H9 (cell line): Measurements from ENCODE around the gene CD247. TPM values are rescaled to one million over a fixed set of nuclear protein-coding genes. Genes with fewer than 3 reads are reported as not detected.
A peak's percentile ranks its signal among the peaks of the same experiment; 100 is the strongest.

Source experiments
- DNase-seq: peaks from one replicate; pipeline ENCODE4 v3.0.0-alpha.2; 2017
- H2AFZ ChIP-seq: one replicate; pipeline ENCODE4 v1.6.1; 2013; ENCODE audit warnings: mild to moderate bottlenecking, low read length, control low read depth, moderate library complexity
- H2AK5ac ChIP-seq: 2 replicates; pipeline ENCODE4 v1.6.1; 2013; ENCODE audit warnings: low read length, control low read depth, mixed read lengths; ENCODE audit not compliant: insufficient read length
- H2BK120ac ChIP-seq: one replicate; pipeline ENCODE4 v1.6.1; 2013; ENCODE audit warnings: low read depth, mild to moderate bottlenecking, low read length, control low read depth, inconsistent platforms; ENCODE audit not compliant: poor library complexity, severe bottlenecking
- H2BK12ac ChIP-seq: 2 replicates; pipeline ENCODE4 v1.6.1; 2013; ENCODE audit warnings: low read length, control low read depth, mixed read lengths, low read depth; ENCODE audit not compliant: insufficient read length
- H2BK15ac ChIP-seq: 2 replicates; pipeline ENCODE4 v1.6.1; 2013; ENCODE audit warnings: low read depth, low read length, control low read depth
- H2BK20ac ChIP-seq: one replicate; pipeline ENCODE4 v1.6.1; 2013; ENCODE audit warnings: low read depth, mild to moderate bottlenecking, low read length, control low read depth, inconsistent platforms; ENCODE audit not compliant: poor library complexity, severe bottlenecking
- H2BK5ac ChIP-seq: 2 replicates; pipeline ENCODE4 v1.6.1; 2013; ENCODE audit warnings: low read length, control low read depth, mixed read lengths; ENCODE audit not compliant: insufficient read length
- H3K14ac ChIP-seq: 2 replicates; pipeline ENCODE4 v1.6.1; 2013; ENCODE audit warnings: low read length, control low read depth; ENCODE audit not compliant: insufficient read depth
- H3K18ac ChIP-seq: 2 replicates; pipeline ENCODE4 v1.6.1; 2013; ENCODE audit warnings: low read depth, mild to moderate bottlenecking, mixed read lengths, low read length, control low read depth; ENCODE audit not compliant: insufficient read length
- H3K23ac ChIP-seq: 2 replicates; pipeline ENCODE4 v1.6.1; 2013; ENCODE audit warnings: low read length, control low read depth, mixed read lengths, low read depth; ENCODE audit not compliant: insufficient read length
- H3K23me2 ChIP-seq: 2 replicates; pipeline ENCODE4 v1.6.1; 2013; ENCODE audit warnings: low read depth, mild to moderate bottlenecking, mixed read lengths, low read length, control low read depth; ENCODE audit not compliant: insufficient read length, poor library complexity, severe bottlenecking
- H3K27ac ChIP-seq: 2 replicates; pipeline ENCODE4 v1.5.1; 2013; ENCODE audit warnings: low read length, control low read depth, mixed read lengths, low read depth; ENCODE audit not compliant: insufficient read length
- H3K27me3 ChIP-seq: 2 replicates; pipeline ENCODE4 v1.6.1; 2013; ENCODE audit warnings: low read length, control low read depth, inconsistent platforms; ENCODE audit not compliant: insufficient read depth
- H3K4ac ChIP-seq: 2 replicates; pipeline ENCODE4 v1.6.1; 2013; ENCODE audit warnings: low read depth, mild to moderate bottlenecking, control low read depth, inconsistent platforms, low read length, moderate library complexity
- H3K4me1 ChIP-seq: 2 replicates; pipeline ENCODE4 v1.6.1; 2013; ENCODE audit warnings: low read length, control low read depth, inconsistent platforms; ENCODE audit not compliant: insufficient read depth
- H3K4me2 ChIP-seq: 2 replicates; pipeline ENCODE4 v1.6.1; 2013; ENCODE audit warnings: low read length, control low read depth, mixed read lengths; ENCODE audit not compliant: insufficient read length, insufficient read depth
- H3K56ac ChIP-seq: 2 replicates; pipeline ENCODE4 v1.6.1; 2013; ENCODE audit warnings: low read depth, mild to moderate bottlenecking, mixed read lengths, low read length, control low read depth; ENCODE audit not compliant: insufficient read length
- H3K79me1 ChIP-seq: 2 replicates; pipeline ENCODE4 v1.6.1; 2013; ENCODE audit warnings: low read depth, mild to moderate bottlenecking, moderate library complexity, low read length, control low read depth, inconsistent platforms; ENCODE audit not compliant: insufficient read depth, poor library complexity, severe bottlenecking
- H3K79me2 ChIP-seq: 2 replicates; pipeline ENCODE4 v1.6.1; 2013; ENCODE audit warnings: low read length, control low read depth, inconsistent platforms; ENCODE audit not compliant: insufficient read depth
- H3K9ac ChIP-seq: 2 replicates; pipeline ENCODE4 v1.6.1; 2013; ENCODE audit warnings: low read length, control low read depth, mixed read lengths; ENCODE audit not compliant: insufficient read length; ENCODE audit errors: extremely low read depth
- H3K9me3 ChIP-seq: one replicate; pipeline ENCODE4 v1.6.1; 2013; ENCODE audit warnings: low read depth, low read length, inconsistent platforms; ENCODE audit not compliant: control insufficient read depth
- H3T11ph ChIP-seq: one replicate; pipeline ENCODE4 v1.6.1; 2013; ENCODE audit warnings: mild to moderate bottlenecking, low read length, control low read depth, inconsistent platforms
- H4K20me1 ChIP-seq: one replicate; pipeline ENCODE4 v1.6.1; 2013; ENCODE audit not compliant: control insufficient read depth, insufficient read length, insufficient read depth
- H4K5ac ChIP-seq: 2 replicates; pipeline ENCODE4 v1.6.1; 2013; ENCODE audit warnings: low read depth, mild to moderate bottlenecking, mixed read lengths, low read length, control low read depth; ENCODE audit not compliant: insufficient read length
- H4K8ac ChIP-seq: replicated peaks from 2 replicates; pipeline ENCODE4 v1.6.1; 2013; ENCODE audit warnings: low read length, control low read depth, mixed read lengths, low read depth; ENCODE audit not compliant: insufficient read length
- H4K91ac ChIP-seq: 2 replicates; pipeline ENCODE4 v1.6.1; 2013; ENCODE audit warnings: low read depth, mild to moderate bottlenecking, moderate library complexity, mixed read lengths, low read length, control low read depth; ENCODE audit not compliant: insufficient read length
- H3K27ac Mint-ChIP-seq, 3 experiments: 2 replicates in 2 of 3; 3 replicates in 1 of 3; pipeline ENCODE4 v1.8.0; 2020 to 2021; ENCODE audit warnings: mixed read lengths in 3 of 3, mild to moderate bottlenecking in 1 of 3, moderate library complexity in 1 of 3
- H3K27me3 Mint-ChIP-seq: 2 replicates; pipeline ENCODE4 v1.8.0; 2021; ENCODE audit warnings: low read depth, mild to moderate bottlenecking, moderate library complexity, mixed read lengths
- H3K36me3 Mint-ChIP-seq, 3 experiments: 2 replicates in 2 of 3; 3 replicates in 1 of 3; pipeline ENCODE4 v1.8.0; 2020 to 2021; ENCODE audit warnings: low read depth in 3 of 3, mixed read lengths in 3 of 3; ENCODE audit not compliant: insufficient read depth in 1 of 3
- H3K4me1 Mint-ChIP-seq, 2 experiments: 2 replicates each; pipeline ENCODE4 v1.8.0; 2020; ENCODE audit warnings: mixed read lengths in 2 of 2
- H3K4me3 Mint-ChIP-seq, 2 experiments: 2 replicates in 1 of 2; 3 replicates in 1 of 2; pipeline ENCODE4 v1.8.0; 2020 to 2021; ENCODE audit warnings: mild to moderate bottlenecking in 2 of 2, mixed read lengths in 2 of 2, moderate library complexity in 1 of 2
- H3K9me3 Mint-ChIP-seq, 2 experiments: 2 replicates in 1 of 2; 3 replicates in 1 of 2; pipeline ENCODE4 v1.8.0; 2020; ENCODE audit warnings: mild to moderate bottlenecking in 2 of 2, mixed read lengths in 2 of 2, moderate library complexity in 1 of 2
- CTCF ChIP-seq: fragments of 200-600 bp; sonication (generic); conservative IDR thresholded peaks from 3 replicates; pipeline ENCODE4 v1.8.0; 2021; ENCODE audit warnings: antibody characterized with exemption, mild to moderate bottlenecking
- WGBS: extraction: QIAGEN DNeasy Blood & Tissue Kit; methylation state at CpG from one replicate; pipeline ENCODE4 v1.1.7; 2013; ENCODE audit warnings: missing lambda C conversion rate, low lambda C conversion rate, mixed read lengths; ENCODE audit not compliant: insufficient read length; ENCODE audit errors: extremely low coverage; 5-methylcytosine and 5-hydroxymethylcytosine counted together
- total RNA-seq: library from RNA; stranded (reverse); gene quantifications from 2 replicates; pipeline ENCODE4 v1.2.1, GENCODE V29; 2021

Gene CD247
- total RNA-seq, 1 experiment from 2014 or later: 1.2 TPM

GRCh38 chr1:167454894-167455785 lies 63.2 kb downstream of the CD247 start:
- no peak overlapping the region for H2BK15ac ChIP-seq
- peak overlapping the region; percentile 18 for H3K9ac ChIP-seq
- no peak for TF ChIP-seq CTCF
- no peak overlapping the region for H3K56ac ChIP-seq
- peaks cover 8% of the 10 kb centered on the region; the same call in 1 of the 2 replicates for H3K27me3 ChIP-seq
- H3K23me2 ChIP-seq: peaks cover 8% of the 10 kb centered on the region
- no peak overlapping the region for H2AFZ ChIP-seq
- H3K23ac ChIP-seq: no peak overlapping the region
- no peaks in the 10 kb centered on the region for H3K79me1 ChIP-seq
- Mint-ChIP-seq H3K27me3 (peaks cover 52% of the 10 kb centered on the region), H3K4me1 (peaks cover 27 to 30% of the 10 kb centered on the region in 2 experiments), H3K36me3 (no peaks in the 10 kb centered on the region; a peak in 1 of 7 replicates), H3K27ac (no peak overlapping the region), H3K4me3 (peak overlapping the region; percentile 61 to 76), H3K9me3 (no peaks in the 10 kb centered on the region)
- peak overlapping the region; percentile 80 for H3K4me2 ChIP-seq
- H2BK20ac ChIP-seq: no peak overlapping the region
- peak overlapping the region; percentile 8; the same call in 1 of the 2 replicates for H3K14ac ChIP-seq
- H2BK5ac ChIP-seq: no peak overlapping the region
- H4K5ac ChIP-seq: no peak overlapping the region
- no peaks in the 10 kb centered on the region for H3K79me2 ChIP-seq
- no peak overlapping the region for H3K4ac ChIP-seq
- H3K18ac ChIP-seq: peak overlapping the region; percentile 27
- H4K20me1 ChIP-seq: no peaks in the 10 kb centered on the region
- H4K8ac ChIP-seq: no peak overlapping the region
- no peaks in the 10 kb centered on the region for H3K9me3 ChIP-seq
- no peak overlapping the region for H3K27ac ChIP-seq
- WGBS: no CpG with 5 or more reads among the region's 85 CpGs
- H3K4me1 ChIP-seq: no peaks in the 10 kb centered on the region; the same call in 1 of the 2 replicates
- no peak overlapping the region for H2BK120ac ChIP-seq
- H3T11ph ChIP-seq: no peak overlapping the region
- H4K91ac ChIP-seq: no peak overlapping the region
- no peak overlapping the region for H2BK12ac ChIP-seq
- DNase-seq: peak; percentile 66
- no peak overlapping the region for H2AK5ac ChIP-seq
